Type B pancreatic cell (in vitro differentiated cells): ENCODE results near the gene NEDD9. TPM values are rescaled to one million over a fixed set of nuclear protein-coding genes. Genes with fewer than 3 reads are reported as not detected.

ENCODE experiments used
- DNase-seq: peaks from one replicate; pipeline ENCODE4 v3.0.0; 2021; ENCODE audit warnings: mixed read lengths; ENCODE audit not compliant: unreplicated experiment; ENCODE audit errors: extremely low spot score
- H3K27ac Mint-ChIP-seq: 2 replicates; pipeline ENCODE4 v1.8.0; 2021; ENCODE audit warnings: mild to moderate bottlenecking, mixed read lengths
- H3K27me3 Mint-ChIP-seq: 2 replicates; pipeline ENCODE4 v1.8.0; 2021; ENCODE audit warnings: mixed read lengths
- H3K36me3 Mint-ChIP-seq: 2 replicates; pipeline ENCODE4 v1.8.0; 2021; ENCODE audit warnings: mixed read lengths
- H3K4me1 Mint-ChIP-seq: one replicate; pipeline ENCODE4 v1.8.0; 2021; ENCODE audit warnings: mixed read lengths; ENCODE audit not compliant: unreplicated experiment
- H3K4me3 Mint-ChIP-seq: 2 replicates; pipeline ENCODE4 v1.8.0; 2021; ENCODE audit warnings: mild to moderate bottlenecking, mixed read lengths
- H3K9me3 Mint-ChIP-seq: 2 replicates; pipeline ENCODE4 v1.8.0; 2021; ENCODE audit warnings: mixed read lengths
- CTCF ChIP-seq: fragments of 200-600 bp; sonication (generic); conservative IDR thresholded peaks from 2 replicates; pipeline ENCODE4 v1.5.0; 2021; ENCODE audit warnings: antibody characterized with exemption, mild to moderate bottlenecking
- total RNA-seq: library from RNA; stranded (reverse); gene quantifications from 2 replicates; pipeline ENCODE4 v1.2.1, GENCODE V29; 2021; ENCODE audit warnings: low replicate concordance

The NEDD9 gene
- total RNA-seq, 1 donor from 2014 or later: 21.3 TPM

GRCh38 chr6:11242711-11243110 lies 10.2 kb upstream of the NEDD9 start:
- Mint-ChIP-seq H3K36me3 (peaks cover 4% of the 10 kb centered on the region), H3K4me3 (no peak overlapping the region), H3K4me1 (peaks cover 4% of the 10 kb centered on the region), H3K27ac (no peak overlapping the region), H3K27me3 (no peaks in the 10 kb centered on the region), H3K9me3 (peaks cover 6% of the 10 kb centered on the region)
- DNase-seq: no peak
- TF ChIP-seq CTCF: no peak

- peak; percentile 70 for TF ChIP-seq CTCF
- no peak for DNase-seq
- H3K27ac Mint-ChIP-seq: no peak overlapping the region
- peaks cover under 1% of the 10 kb centered on the region for H3K36me3 Mint-ChIP-seq
- no peaks in the 10 kb centered on the region for H3K27me3 Mint-ChIP-seq
- H3K4me3 Mint-ChIP-seq: no peak overlapping the region
- peaks cover under 1% of the 10 kb centered on the region for H3K9me3 Mint-ChIP-seq
- peaks cover 8% of the 10 kb centered on the region for H3K4me1 Mint-ChIP-seq
Measured at GRCh38 chr6:11241793-11242201, 9.3 kb upstream of the NEDD9 start.

GRCh38 chr6:11241154-11241792 lies 8.8 kb upstream of the NEDD9 start:
- H3K36me3 Mint-ChIP-seq: no peaks in the 10 kb centered on the region
- H3K27me3 Mint-ChIP-seq: no peaks in the 10 kb centered on the region
- peaks cover 13% of the 10 kb centered on the region for H3K4me1 Mint-ChIP-seq
- DNase-seq: no peak
- no peak for TF ChIP-seq CTCF
- H3K9me3 Mint-ChIP-seq: no peaks in the 10 kb centered on the region
- H3K27ac Mint-ChIP-seq: no peak overlapping the region
- no peak overlapping the region for H3K4me3 Mint-ChIP-seq

- no peaks in the 10 kb centered on the region for H3K9me3 Mint-ChIP-seq
- H3K4me1 Mint-ChIP-seq: peaks cover 36% of the 10 kb centered on the region
Measured at GRCh38 chr6:11237956-11238355, 5.5 kb upstream of the NEDD9 start.

GRCh38 chr6:11237428-11237827 lies 5.0 kb upstream of the NEDD9 start:
- H3K4me1 Mint-ChIP-seq: peaks cover 32% of the 10 kb centered on the region
- no peak for DNase-seq
- H3K27ac Mint-ChIP-seq: no peak overlapping the region
- TF ChIP-seq CTCF: no peak
- no peak overlapping the region for H3K4me3 Mint-ChIP-seq
- H3K36me3 Mint-ChIP-seq: no peaks in the 10 kb centered on the region
- no peaks in the 10 kb centered on the region for H3K27me3 Mint-ChIP-seq
- H3K9me3 Mint-ChIP-seq: no peaks in the 10 kb centered on the region

More at GRCh38 chr6:11237956-11238355, 5.5 kb upstream of the NEDD9 start:
- Mint-ChIP-seq H3K27ac (no peak overlapping the region), H3K27me3 (no peaks in the 10 kb centered on the region), H3K4me3 (no peak overlapping the region), H3K36me3 (no peaks in the 10 kb centered on the region)
- no peak for TF ChIP-seq CTCF
- DNase-seq: no peak
